HuH-7 (cell line): ENCODE measurements around the gene ORC1.

ENCODE experiments used
- DNase-seq: peaks from one replicate; pipeline ENCODE4 v3.0.0; 2011; ENCODE audit warnings: low spot score

Gene ORC1

DNA sequence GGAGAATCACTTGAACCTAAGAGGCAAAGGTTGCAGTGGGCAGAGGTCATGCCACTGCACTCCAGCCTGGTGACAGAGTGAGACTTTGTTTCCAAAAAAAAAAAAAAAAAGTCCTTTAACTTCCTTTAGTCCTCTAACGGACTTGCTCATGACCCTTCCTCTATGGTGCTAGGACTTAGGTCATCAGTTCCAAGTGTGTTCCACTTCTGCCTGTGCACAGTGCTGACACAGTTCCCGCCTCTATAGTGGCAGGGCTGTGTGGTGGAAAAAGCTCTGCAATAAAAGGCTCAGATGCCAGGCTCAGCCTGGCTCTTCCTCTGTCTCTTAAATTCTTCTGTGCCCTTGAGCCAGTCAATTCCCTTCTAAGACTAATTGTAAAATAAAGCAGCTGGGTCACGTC is 60.2 kb downstream of the ORC1 start:
- DNase-seq, result no peak

DNA sequence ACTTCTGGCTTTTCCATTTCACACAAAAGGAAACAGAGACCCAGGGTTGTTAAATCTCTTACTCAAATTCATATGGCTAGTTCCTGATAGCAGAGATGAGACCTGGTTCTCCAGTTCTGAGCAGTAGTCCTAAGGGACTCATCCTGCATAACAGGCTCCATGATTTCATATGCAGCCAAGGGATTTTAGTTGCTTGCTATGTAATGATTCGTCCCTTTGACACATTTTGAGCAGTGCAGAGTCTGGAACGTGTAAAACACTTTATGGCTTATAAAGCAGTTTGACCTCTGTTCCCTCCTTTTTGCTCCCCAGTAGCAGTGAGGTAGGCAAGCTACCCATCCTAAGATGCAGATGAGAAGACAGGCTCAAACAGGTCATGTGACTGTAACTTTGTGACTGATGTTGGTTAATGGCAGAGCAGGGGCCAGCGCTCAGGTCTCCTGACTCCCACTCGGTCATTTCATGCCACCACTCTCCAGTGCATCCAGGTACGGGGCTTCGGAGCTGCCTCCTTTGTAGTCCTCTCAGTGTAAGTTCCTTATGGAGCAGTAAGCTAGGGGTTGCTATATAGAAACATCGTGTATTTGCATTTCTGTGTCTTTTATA is 62.5 kb downstream of the ORC1 start:
- no peak for DNase-seq

DNA sequence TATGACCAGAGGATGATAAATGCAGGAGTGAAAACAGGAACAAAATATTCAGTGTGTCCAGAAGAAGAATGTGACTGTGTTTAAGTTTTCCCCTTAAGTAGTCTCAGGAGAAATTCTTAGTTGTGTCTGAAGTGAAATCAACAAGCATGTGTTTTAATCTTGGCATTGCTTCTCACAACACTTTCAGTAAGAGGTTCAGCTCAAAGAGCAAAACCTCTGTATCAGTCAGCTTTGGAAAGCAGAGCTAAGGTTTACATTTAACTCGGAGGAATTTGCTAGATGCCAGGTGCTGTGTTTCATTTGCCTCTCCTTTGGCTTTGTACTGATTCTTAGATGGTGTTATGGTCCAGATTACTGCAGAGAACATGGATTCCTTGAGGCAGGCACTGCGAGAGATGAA is 66.8 kb downstream of the ORC1 start:
- DNase-seq, result no peak

DNA sequence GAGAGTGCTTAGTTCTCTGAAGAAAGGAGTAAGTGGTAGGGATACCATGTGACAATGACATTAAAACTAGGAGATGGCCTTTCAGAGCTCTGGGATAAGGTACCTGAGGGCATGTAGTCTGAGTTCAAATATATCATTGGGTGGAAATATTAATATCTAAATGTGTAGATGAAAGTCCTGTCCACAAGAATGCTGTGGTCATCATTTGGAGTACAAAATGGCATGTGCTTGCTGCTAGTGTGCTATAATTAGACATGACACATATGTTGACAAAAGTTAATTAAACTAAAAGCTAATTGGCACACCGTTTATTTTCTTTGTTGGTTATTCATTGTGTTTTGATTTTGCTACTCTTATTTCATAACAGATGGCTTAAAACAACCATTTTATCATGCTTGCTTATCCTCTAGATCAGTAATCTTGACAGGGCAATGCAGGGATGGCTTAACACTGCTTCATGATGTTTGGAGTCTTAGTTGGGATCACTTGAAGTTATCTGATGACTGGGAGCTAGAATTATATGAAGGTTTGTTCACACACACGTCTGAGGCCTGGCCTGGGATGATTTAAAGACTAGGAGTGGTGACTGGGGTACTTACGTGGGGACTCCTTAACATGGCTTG is 69.2 kb downstream of the ORC1 start:
- no peak for DNase-seq

DNA sequence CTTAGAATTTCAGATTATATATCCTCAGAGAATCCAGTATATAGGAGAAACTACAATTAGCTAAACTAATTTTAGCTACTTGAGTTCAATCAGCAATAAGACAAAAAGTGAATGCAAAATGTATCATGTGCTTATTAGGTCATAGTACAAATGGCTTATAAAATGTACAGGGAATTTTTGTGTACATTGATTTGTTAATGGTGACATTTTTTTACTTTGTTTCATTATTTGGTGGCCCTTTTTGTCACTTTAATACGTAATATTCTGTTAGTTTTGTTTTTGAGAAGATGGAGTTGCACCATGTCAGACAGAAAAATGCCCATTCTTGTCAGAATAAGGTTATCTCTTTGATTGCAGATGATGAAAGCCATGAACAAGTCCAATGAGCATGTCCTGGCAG is 71.8 kb downstream of the ORC1 start:
- no peak for DNase-seq

DNA sequence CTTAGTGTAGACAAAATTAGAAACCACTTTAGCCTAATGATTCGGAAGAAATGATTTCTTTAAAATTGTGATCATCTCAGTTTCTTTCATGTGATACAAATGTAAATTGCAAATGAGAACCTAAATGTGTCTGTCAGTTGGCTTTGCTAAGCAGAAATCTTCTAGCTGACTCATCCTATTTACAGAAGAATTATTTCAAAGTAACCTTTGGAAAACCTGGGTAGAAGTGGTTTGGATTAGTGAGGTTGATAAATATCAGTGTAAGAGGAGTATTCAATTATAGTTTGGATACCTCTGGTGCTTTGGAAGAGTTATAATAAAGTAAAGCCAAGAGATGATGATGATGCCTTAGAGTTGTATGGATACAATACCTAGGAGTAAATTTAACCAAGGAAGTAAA is 75.6 kb downstream of the ORC1 start:
- no peak for DNase-seq

DNA sequence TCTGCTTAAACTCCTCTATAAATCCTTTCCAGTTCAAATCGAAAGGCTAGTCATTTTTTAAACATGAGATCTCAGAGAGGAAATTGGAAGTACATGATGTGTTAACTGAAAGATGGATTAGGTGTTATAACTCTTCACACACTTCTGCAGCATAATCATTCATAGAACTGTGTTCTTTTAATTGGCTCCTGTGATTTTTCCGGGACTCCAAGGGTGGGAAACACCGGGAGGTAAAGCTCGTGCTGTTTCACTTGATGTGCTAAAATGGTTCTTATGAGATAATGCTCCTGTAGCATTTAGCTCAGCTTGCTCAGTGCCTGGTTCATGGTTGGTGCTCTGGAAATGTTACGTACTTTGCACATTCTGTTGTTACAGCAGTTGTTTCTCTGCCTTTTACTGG is 78.4 kb downstream of the ORC1 start:
- DNase-seq, result no peak

DNA sequence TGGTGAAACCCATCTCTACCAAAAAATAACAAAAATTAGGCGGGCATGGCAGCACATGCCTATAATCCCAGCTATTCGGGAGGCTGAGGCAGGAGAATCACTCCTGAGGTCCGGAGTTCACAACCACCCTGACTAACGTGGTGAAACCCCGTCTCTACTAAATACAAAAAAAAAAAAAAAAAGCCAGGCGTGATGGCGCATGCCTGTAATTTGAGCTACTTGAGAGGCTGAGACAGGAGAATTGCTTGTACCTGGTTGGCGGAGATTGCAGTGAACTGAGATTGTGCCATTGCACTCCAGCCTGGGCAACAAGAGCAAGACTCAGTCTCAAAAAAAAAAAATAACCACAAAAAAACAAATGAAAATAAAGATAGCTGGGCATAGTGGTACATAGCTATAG is 80.5 kb downstream of the ORC1 start:
- no peak for DNase-seq
